Duodenal mucosa (tissue), 2 donors: ENCODE data around the gene MAP3K3.

Experiments used
- H3K27ac ChIP-seq: one replicate; pipeline ENCODE4 v1.7.0; 2013; ENCODE audit warnings: low read depth, low read length
- H3K27me3 ChIP-seq, 2 donors: one replicate each; pipeline ENCODE4 v1.7.0; 2013; ENCODE audit warnings: low read length in 2 of 2, control low read depth in 1 of 2; ENCODE audit not compliant: insufficient read depth in 2 of 2, control insufficient read depth in 1 of 2
- H3K36me3 ChIP-seq, 2 donors: one replicate each; pipeline ENCODE4 v1.7.0; 2013; ENCODE audit warnings: low read length in 2 of 2, control low read depth in 1 of 2; ENCODE audit not compliant: insufficient read depth in 2 of 2, control insufficient read depth in 1 of 2
- H3K4me1 ChIP-seq, 2 donors: one replicate each; pipeline ENCODE4 v1.7.0; 2013; ENCODE audit warnings: low read length in 2 of 2, control low read depth in 1 of 2; ENCODE audit not compliant: insufficient read depth in 2 of 2, control insufficient read depth in 1 of 2
- H3K4me3 ChIP-seq, 2 donors: one replicate each; pipeline ENCODE4 v1.7.0; 2013; ENCODE audit warnings: low read length in 2 of 2, low read depth in 1 of 2
- H3K9ac ChIP-seq, 2 donors: one replicate each; pipeline ENCODE4 v1.7.0; 2013; ENCODE audit warnings: low read length in 2 of 2, low read depth in 1 of 2
- H3K9me3 ChIP-seq, 2 donors: one replicate each; pipeline ENCODE4 v1.7.0; 2013; ENCODE audit warnings: low read length in 2 of 2, control low read depth in 1 of 2; ENCODE audit not compliant: control insufficient read depth in 1 of 2

Gene MAP3K3

DNA sequence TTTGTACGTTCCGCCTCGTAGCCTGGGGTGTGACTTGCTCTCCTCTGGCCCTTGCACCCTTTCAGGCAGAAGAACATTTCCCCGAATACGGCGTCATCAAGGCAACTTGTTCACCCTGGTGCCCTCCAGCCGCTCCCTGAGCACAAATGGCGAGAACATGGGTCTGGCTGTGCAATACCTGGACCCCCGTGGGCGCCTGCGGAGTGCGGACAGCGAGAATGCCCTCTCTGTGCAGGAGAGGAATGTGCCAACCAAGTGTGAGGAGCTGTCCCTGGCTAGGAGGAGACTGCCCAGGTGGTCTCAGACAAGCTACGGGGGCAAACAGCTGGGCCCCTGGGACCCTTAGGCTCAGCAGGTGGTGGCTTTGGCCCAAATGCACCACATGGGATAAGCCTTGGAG lies 67.3 kb downstream of the MAP3K3 start:
- Histone ChIP-seq H3K36me3 (peaks cover 52 to 84% of the 10 kb centered on the region in 2 donors), H3K9me3 (no peaks in the 10 kb centered on the region), H3K4me1 (no peaks in the 10 kb centered on the region), H3K9ac (no peak overlapping the region), H3K27me3 (no peaks in the 10 kb centered on the region), H3K27ac (no peak overlapping the region), H3K4me3 (no peak overlapping the region)

DNA sequence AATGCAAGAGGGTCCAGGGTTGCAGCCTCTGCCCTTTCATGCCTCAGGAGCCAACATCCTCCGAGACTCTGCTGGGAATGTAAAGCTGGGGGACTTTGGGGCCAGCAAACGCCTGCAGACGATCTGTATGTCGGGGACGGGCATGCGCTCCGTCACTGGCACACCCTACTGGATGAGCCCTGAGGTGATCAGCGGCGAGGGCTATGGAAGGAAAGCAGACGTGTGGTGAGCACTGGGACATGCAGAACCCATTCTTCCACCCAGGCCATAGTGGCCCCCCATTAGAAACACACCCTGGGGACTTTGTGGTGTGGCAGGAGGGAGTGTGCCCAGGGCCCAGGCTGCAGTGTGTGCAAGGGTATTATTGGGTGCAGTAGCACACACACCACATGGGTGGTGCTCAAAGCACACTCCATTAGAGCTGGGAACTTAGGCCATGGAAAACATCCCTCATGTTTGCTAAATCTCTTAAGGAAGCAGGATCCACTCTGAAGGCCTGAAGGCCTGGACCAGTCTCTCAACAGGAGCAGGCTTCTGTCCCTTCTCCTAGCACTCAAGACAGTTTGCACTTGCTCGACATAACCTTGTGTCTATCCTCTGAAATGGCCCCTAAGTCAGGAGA lies 70.1 kb downstream of the MAP3K3 start:
- Histone ChIP-seq H3K9ac (no peak overlapping the region), H3K4me3 (no peak overlapping the region), H3K36me3 (peaks cover 45 to 66% of the 10 kb centered on the region in 2 donors), H3K9me3 (no peaks in the 10 kb centered on the region), H3K27ac (no peak overlapping the region), H3K27me3 (no peaks in the 10 kb centered on the region), H3K4me1 (peaks cover 8% of the 10 kb centered on the region in 2 donors)

DNA sequence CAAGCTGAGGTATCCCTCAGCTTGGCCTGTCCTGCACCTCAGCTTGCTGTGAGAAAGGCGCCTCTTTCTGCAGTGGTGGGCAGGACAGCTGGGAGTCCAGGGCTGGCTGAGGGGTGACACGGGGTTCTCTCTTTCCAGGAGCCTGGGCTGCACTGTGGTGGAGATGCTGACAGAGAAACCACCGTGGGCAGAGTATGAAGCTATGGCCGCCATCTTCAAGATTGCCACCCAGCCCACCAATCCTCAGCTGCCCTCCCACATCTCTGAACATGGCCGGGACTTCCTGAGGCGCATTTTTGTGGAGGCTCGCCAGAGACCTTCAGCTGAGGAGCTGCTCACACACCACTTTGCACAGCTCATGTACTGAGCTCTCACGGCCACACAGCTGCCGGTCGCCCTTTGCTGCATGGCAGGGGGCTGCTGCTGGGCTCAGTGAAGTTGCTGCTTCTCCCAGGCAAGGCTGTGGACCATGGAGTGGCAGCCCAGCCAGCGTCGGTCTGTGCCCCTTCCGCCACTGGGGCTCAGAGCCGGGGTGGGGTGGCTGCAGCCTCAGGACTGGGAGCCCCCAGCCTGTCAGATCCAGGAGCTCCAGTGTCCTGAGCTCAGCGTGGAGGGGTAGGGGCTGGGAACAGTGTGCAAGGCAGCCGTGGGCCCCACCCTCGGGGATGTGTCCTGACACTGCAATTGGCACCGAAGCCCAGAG lies 71.3 kb downstream of the MAP3K3 start:
- H3K27ac ChIP-seq: no peak overlapping the region
- H3K9me3 ChIP-seq: no peaks in the 10 kb centered on the region
- peaks cover 43 to 59% of the 10 kb centered on the region in 2 donors for H3K36me3 ChIP-seq
- H3K9ac ChIP-seq: no peak overlapping the region
- no peak overlapping the region for H3K4me3 ChIP-seq
- no peaks in the 10 kb centered on the region for H3K27me3 ChIP-seq
- peaks cover 11 to 20% of the 10 kb centered on the region in 2 donors for H3K4me1 ChIP-seq

DNA sequence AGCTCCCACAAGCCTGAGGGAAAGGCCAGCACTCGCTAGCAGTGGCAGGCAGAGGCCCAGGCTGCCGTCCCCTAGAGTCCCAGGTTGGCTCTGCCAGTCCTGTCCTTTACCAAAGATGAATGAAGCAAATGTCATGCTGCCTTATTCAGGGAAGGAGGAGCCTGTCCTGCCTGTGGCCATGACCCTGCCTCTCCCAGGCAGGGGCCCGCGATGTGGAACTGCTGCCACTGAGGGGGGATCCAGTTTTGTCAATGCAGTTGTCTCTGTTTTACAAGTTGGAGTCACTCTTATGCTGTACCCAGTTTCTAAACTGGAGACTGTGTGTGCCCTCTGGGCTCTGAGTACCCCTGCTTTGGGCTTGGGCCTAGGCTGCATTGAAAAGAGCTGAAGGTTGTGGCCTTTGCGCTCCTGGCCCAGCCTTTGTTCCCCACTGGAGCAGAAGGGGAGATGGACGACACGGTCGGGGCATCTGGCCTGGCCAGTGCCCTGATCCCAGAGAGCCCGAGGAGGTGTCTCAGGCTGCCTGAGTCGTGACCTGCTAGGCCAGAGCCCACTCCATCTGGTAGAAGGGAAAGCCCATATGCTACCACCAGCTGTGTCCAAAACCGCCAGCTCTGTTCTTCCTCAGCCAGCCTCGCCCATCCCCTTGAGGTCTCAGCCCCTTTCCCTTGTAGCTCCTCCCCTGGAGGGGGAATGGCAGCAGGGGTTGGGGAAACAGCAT lies 72.2 kb downstream of the MAP3K3 start:
- Histone ChIP-seq H3K4me3 (no peak overlapping the region), H3K9ac (no peak overlapping the region), H3K4me1 (peaks cover 11 to 29% of the 10 kb centered on the region in 2 donors), H3K36me3 (peaks cover 35 to 51% of the 10 kb centered on the region in 2 donors), H3K27me3 (no peaks in the 10 kb centered on the region), H3K27ac (no peak overlapping the region), H3K9me3 (no peaks in the 10 kb centered on the region)

DNA sequence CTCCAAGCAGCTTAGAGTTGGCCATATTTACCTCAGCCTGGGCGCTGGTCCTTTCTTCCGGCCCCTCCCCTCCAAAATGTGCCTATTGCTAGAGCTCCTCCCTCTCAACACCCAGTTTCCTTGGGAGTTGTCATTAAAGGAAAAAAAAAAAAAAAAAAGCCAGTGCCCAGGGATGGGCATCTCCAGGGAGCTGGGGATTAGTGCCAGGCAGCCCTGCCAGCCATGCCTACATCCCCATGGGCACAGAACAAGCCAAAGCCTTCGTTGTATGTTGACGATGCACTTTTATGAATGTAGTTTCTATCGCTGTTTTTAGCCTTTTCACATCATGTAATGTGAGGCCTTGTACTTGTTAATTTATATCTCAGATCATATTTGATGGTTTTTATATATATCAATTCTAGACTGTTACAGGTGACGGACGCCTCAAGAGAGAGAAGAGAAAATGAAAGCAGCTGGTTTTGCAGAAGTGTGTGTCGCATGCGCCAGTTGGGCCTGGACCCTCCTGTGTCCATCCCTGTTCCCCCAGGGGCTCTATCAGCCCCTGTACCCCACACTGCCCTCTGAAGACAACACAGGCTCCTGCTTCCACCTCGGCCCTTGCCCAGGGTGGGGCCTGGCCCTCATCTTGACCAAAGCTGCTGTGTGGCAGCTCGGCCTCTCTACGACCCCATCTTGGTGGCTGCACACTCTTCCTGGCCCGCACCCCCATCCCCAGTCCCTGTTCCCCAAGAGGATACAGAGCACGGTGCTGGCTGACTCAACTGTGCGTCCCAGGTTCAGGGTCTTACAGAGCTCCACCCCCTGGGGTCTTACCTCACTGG lies 72.9 kb downstream of the MAP3K3 start:
- no peaks in the 10 kb centered on the region for H3K27me3 ChIP-seq
- H3K9ac ChIP-seq: no peak overlapping the region
- no peaks in the 10 kb centered on the region for H3K9me3 ChIP-seq
- peaks cover 11 to 29% of the 10 kb centered on the region in 2 donors for H3K4me1 ChIP-seq
- H3K27ac ChIP-seq: no peak overlapping the region
- peaks cover 30 to 43% of the 10 kb centered on the region in 2 donors for H3K36me3 ChIP-seq
- no peak overlapping the region for H3K4me3 ChIP-seq

DNA sequence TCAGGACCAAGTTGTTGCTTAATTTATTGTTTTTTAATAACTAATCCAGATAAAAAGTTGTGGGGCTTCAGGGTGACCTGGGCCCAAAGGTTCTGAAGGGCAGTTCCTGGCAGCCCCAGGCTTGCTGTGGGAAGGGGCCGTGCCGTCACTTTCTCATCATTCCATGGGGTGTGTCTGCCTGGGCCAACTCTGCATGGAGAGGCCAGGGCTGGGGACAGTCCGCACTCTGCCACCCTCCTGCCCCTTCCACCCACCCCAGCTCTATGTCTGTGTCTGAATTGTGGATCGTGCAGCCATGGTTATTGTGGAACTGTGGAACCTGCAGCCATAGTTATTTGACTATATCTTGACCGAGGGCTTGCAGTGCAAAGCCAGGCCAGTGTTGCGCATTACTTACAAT lies 73.7 kb downstream of the MAP3K3 start:
- no peak overlapping the region for H3K27ac ChIP-seq
- H3K27me3 ChIP-seq: no peaks in the 10 kb centered on the region
- H3K4me1 ChIP-seq: peaks cover 11 to 29% of the 10 kb centered on the region in 2 donors
- H3K9ac ChIP-seq: no peak overlapping the region
- peaks cover 30 to 36% of the 10 kb centered on the region in 2 donors for H3K36me3 ChIP-seq
- no peaks in the 10 kb centered on the region for H3K9me3 ChIP-seq
- H3K4me3 ChIP-seq: no peak overlapping the region

DNA sequence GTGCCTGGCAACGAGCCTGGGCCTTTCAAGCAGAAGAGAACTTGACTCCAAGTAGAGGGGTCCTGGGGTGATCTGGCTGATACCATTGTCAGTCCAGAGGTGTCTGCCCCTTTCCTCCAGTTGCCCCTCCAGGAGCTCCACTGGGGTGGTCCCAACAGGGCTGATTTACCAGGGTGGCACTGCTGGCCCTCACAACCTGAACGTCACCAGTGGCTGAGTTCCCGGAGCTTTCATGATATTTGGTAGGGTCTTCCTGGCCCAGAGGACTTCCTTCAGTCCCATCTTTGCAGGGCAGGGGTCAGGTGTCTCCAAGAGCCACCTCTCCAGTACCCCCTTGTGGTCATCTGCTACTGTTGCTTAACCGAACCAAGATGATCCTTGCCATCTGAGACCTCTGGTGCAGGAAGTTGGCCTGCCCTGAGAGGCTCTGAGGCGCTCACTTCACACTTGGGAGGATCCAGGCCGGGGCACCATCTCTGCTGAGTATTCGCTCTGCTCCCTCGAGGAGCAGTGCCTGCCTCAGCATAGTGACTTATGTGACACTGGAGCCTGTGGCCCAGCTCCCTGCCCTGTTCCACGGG lies 74.3 kb downstream of the MAP3K3 start:
- peaks cover 24 to 30% of the 10 kb centered on the region in 2 donors for H3K36me3 ChIP-seq
- no peaks in the 10 kb centered on the region for H3K27me3 ChIP-seq
- no peak overlapping the region for H3K9ac ChIP-seq
- H3K4me1 ChIP-seq: peaks cover 11 to 34% of the 10 kb centered on the region in 2 donors
- no peaks in the 10 kb centered on the region for H3K9me3 ChIP-seq
- no peak overlapping the region for H3K4me3 ChIP-seq
- no peak overlapping the region for H3K27ac ChIP-seq

DNA sequence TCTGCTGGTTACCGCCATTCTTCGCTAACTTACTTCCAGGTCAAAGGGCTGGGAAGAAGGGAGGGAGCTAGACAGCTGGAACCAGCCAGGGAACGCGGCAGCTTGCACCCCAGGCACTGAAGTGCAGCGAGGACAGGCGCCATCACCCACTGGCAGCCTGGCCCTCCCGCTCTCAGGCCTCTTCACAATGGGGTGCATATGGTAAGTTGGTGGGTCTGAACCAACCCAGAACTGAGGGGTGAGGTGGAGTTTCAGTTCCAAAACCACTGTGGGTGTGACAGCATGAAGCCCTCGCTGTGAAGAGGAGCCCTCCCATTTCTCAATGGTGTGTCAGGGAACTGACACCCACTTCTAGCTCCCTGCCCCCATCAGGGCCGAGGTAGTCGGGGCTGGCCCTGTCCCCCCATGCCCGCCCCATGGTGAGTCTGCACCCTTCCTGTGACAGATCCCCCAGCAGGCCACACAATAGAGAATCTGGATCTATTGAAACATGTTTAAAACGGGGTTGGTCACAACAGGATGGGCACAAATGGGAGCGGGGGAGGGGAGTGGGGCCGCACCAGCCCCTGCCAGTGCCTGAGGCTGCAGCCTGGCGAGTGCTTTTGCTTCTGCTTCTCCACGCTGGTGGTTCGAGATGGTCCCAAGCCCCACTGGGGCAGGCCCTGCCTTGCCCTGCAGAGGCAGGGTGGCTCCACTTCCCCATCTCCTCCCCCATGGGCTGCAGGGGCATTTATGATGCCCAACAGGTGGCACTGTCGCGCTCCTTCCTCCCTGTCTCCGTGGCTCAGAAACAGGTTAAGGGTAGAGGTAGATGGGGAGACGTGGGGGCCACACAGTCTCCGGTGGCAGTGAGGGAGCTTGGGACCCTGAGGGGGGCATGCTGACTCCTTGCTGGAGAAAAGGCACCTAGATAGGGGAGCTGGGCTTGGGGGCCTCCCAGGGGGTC lies 75.4 kb downstream of the MAP3K3 start:
- Histone ChIP-seq H3K9ac (peak overlapping the region; percentile 43 to 73), H3K36me3 (peaks cover 13 to 18% of the 10 kb centered on the region in 2 donors), H3K9me3 (no peaks in the 10 kb centered on the region), H3K4me1 (peaks cover 11 to 38% of the 10 kb centered on the region in 2 donors), H3K27ac (no peak overlapping the region), H3K27me3 (no peaks in the 10 kb centered on the region), H3K4me3 (peak overlapping the region; percentile 55 to 59)

DNA sequence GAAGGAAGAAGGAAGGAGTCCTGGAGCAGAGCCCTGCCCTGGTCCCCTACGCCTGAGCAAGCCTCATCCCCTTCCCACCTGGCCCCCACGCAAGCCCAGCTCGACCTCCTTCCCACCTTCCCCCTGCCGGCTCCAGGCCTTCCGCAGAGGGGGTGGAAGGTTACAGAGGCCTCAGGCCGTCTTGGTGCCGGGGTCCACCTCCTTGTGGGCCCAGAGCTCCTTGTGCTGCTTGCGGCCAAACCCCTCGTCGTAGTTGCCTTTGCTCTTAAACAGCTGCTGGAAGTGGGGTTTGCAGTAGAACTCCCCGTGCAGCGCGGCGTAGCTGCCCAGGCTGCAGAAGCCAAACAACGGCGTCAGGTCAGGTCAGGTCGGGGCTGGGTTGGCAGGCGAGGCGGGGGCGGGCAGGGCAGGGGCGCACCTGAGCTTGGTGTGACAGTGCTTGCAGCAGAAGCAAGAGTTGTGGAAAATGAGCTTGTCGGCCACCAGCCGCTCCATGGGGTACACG lies 76.2 kb downstream of the MAP3K3 start:
- Histone ChIP-seq H3K27me3 (no peaks in the 10 kb centered on the region), H3K4me3 (peak overlapping the region; percentile 55 to 59), H3K9me3 (no peaks in the 10 kb centered on the region), H3K36me3 (peaks cover 11 to 15% of the 10 kb centered on the region in 2 donors), H3K27ac (no peak overlapping the region), H3K9ac (peak overlapping the region; percentile 43 to 73), H3K4me1 (peaks cover 11 to 44% of the 10 kb centered on the region in 2 donors)
